Activated naive CD4-positive, alpha-beta T cell treated with Interleukin-2 at 50 U/mL for 16 hours (primary cell): Measurements from ENCODE around the gene HOXB7.

Source experiments
- DNase-seq: peaks from one replicate; pipeline ENCODE4 v3.0.0-alpha.2; 2020

Gene HOXB7

DNA sequence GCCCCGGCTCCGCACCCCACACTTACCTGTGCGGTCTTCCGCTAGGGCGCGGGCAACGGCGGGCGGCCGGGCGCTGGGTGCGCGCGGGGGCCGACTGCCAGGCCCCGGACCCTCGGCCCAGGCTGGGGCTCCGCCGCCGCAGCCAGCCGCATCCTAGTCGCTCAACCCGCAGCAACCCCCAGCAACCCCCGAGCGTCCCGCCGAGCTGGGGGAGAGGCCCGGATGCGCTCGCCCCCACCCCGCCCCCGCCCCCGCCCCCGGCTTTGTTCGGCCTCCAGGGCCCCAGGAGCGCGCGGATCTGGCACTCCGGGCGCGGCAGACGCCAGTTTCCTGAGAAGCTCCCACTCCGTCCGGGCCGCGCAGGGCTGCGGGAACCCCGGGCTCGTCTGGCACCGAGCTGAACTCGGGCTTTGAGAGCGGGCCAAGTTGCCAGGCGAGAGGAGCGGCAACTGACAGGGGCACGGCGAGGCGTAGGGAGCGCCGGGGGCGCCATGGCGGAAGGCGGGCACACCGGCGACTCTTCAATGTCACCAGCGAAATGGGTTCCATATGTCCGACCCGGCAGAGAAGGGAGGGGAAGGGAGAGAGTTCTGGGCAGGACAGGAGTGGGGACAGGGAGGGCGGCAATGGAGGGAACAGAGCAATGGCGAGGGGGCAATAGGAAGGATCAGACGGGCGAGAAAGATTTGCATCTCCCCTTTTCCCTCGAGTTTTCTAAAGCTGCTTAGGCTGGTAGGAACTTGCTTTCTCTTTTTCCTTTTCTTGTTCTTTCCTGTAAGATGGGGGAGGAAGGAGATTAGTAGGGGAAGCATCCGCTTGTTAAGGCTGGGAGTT is 46.4 kb downstream of the HOXB7 start:
- DNase-seq = no peak

DNA sequence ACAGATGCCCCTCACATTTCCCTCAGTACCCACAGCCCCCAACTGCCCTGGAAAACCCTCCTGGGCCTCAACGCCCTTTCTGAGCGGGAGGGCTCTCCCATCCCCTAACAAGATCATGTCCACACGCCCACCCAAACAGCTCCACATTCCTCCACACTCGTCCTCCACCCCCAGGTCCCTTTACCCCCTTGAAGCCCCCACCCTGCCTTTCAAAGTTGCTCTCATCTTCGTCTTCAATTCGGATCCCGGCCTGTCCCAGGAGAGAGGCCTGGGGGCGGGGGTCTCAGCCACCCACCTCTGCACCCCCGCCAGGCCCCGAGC is 47.0 kb downstream of the HOXB7 start:
- DNase-seq = no peak

DNA sequence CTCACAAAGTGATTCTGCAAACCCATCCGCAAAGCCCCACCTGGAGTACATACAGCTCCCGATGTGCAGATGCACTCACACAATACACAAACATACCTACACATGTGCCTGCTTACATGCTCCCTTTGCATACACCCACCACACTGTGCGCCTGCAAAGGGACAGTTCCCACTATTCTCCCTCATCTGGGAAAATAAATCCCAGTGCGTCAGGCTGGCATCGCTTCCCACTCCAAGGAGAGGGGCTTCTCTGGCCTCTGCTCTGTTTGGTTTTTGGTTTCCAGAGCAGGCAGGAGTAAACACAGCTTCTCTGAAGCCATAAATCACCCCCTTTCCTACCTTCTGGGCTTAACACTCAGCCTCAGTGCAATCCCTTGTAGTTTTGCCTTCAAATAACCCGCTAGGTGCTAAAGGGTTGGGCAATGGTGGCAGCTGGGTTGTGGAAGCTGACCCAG is 47.4 kb downstream of the HOXB7 start:
- DNase-seq = no peak

DNA sequence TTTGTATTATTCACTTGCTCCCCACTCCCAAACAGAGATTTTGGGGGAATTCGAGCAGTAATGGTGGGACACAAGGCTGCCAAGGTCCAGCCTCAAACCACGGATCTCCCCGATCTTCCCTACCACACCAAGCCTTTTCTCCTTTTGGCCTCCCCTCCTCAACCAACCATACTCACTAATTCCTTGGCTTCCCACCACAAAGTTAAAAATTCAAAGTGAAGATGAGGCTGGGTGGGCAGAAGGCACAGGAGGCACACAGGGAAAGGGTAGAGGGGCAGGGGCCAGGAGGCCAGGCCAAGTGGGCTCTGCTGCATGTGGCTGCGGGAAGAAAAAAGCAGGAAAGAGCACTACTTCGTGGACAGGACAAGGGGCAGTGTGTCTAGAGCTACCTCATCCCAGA is 47.9 kb downstream of the HOXB7 start:
- DNase-seq = no peak

DNA sequence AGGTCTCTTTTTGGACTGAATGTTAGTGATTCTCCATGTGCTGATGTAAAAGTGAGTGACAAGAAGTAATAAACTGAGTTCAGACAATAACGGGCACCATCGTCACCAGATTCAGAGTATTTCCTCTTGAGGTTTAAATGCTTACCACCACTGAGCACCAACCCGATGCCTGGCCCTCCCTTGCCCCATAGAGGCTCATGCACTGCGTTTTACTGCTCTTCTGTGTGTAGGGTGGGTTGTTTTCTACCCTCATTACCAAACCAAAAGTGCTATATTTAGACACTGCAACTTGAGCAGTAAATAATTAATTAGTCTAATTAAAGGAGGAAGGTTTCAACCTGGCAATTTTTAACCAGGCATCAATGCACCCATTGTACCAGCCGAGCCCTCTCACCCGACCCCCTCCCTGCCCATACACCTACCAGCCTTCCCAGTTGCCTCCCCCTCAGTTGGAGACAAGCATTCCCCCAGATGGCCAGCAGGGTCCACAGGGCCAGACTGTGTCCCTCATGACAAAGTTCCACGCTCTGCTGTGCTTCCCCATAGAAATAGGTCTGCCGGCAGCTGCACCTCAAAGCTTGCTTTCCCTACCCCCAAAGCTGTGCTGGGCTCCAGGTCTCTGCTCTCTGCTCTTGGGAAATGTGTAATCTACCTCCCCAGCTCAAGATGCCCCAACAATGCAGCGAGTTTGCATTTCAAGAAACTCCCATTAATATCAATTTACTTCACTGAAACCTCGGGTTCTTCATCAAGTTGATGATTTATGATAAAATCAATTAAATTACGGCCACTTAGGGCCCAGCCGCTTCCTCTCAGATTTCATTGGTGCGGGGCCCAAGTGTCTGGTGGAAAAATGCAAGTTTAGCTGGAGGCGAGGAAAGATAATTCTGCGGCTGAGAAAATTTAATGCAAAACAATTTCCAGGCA is 48.7 kb downstream of the HOXB7 start:
- DNase-seq = no peak

DNA sequence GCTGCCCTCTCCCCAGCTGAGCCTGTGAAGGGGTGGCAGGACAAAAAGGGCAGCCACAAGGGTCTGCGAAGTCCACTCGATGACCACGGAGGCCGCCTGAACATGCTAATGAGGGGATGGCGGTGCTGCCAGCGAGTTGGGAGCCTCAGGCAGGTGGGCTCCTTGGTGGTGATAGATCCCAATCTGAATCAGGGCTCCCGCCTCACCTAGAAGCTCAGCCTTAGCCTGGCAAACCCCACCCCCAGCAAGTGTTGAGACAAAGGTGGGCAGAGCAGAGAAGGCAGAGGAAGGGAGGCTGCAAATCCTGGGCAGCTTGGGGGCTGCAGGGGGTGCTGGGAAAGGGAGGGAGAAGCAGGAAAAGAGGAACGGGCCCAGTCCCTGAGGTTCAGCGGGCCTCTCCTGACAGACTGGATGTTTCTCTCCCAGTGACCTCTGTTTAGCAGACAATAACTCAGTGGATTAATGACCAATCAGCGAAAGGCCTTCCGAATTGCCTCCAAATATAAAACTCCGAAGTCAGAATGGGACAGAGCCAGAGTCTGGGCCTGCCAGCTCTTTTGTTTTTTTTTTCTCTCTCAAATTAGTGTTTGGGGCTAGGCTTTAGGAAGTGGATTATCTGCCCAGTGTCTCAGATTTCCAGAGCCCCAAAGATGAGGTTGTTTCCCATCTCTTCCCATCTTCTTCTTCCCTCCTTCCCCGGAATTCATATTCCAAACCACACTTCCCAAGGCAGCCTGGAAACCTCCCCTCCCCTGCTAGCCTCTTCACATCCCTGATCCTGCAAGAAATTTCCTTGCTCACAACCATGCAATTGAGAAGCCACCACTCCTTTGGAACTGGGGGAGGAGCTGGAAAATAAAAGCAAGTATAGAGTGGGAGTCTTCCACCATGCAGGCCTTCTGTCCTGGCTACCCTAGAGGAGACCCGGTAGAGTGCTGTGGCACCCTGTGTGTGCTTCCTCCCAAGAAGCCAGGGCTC is 50.7 kb downstream of the HOXB7 start:
- DNase-seq = no peak

DNA sequence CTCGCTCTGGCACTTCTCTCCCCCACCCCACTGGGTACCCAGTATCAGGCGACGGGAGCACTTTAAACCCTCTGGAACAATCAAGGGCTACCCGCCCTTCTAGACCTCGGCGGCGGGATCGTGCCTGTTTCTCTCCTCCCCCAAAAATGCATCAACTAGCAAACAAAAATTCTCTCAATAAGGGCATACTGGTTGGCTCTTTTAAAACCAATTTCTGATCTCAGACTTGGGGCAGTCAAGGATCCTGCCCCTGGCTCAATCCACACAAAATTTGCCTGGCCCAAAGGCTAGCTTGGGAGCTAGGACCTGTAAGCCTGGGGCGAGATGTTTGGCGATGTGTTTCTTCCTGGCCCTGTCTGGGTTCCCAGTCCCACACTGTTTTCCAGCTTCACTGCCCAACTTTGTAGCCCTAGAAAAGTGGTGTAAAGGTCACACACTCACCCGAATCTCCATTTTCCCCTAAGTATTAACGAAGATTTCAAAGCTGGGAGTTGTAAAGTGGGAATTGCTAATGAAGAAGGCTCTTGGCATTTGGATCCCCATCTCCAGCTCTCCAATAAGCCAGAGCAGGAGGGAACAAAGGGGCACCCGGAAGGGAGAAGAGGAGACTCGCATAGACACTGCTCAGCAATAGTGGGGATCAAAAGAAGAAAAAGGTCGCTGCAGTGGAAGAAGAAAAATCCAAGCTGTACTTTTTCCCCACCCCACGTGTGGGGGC is 51.5 kb downstream of the HOXB7 start:
- no peak for DNase-seq

DNA sequence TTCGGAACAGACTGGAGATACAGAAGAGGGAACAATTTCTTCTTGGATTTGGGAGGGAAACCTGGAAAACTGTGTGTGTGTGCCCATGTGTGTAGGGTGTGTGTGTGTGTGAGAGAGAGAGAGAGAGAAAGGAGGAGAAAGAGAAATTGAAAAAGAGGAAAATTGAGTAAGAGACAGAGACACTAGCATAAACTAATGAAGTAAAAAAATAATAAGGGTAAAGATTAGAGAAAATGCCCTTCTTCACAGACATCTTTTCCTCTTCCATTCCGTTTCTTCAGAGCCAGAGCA is 52.0 kb downstream of the HOXB7 start:
- DNase-seq = no peak

DNA sequence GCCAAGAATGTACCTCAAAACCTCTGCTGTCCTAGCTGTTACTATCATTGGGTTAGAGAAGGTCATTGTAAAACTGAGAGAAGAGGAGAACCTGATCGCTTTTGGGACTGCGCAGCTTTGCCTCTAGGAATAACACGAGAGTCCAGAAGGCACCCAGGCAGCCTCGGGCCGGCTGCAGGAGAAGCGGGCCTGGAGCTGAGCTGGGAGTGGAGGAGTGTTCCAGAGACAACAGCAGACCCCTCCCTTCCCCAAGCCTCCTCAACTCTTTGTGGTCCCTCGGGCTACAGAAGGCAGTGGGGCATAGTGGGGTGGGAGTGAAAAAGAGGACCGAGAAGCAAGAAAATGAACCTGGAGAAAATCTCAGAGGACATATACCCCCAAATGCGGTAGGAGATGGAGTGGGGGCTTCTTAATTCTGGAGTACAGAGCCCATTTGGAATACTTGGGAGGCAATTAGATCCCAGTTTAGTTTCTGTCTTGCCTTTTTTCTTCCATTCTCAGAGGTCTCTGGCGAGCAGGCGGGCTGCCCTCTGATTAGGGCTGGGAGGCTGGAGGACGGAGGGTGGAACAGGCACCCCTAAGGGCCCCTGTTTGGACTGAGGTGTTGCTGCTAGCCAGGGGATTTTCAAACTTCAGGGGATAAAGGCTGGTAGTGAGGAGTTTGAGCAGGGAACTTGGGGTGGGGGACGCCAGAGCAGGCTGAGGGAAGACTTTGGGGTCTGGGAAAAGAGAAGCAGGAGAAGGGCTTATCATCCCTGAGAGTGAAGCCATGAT is 52.6 kb downstream of the HOXB7 start:
- DNase-seq = no peak
